ENCODE results near the gene PLEKHA1. TPM values are rescaled to one million over a fixed set of nuclear protein-coding genes. Genes with fewer than 3 reads are reported as not detected.

The PLEKHA1 gene
- total and polyA plus RNA-seq, 2 donors (not counting 3 experiments of a cell fraction or from before 2014, with no cell fraction given): 21.6 to 58.8 TPM

DNA sequence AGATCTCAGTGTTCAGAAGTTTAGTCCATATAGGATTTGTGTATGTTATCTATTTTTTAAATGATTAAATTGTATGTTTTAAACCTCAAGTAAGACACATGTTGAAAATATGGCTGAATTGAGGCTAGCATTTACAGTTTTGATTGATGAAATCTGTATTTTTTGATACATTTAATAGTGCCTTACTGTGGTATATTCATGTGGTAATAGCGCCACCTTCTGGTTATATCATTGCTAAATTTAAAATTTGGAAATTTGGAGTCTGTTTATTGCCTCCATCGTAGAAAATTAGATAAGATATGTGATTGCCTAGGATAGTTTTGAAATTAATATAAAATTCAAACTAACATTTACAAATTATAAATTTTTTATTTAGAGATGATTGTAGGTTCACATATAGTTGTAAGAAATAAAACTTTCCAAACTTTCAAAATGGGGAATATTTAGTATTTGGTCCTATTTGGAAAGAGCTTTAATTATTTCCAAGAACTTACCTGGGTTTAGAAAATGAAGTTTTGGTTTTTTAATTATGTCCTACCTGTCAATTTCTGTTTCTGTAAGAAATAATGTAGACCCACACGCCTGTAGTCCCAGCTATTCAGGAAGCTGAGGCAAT lies 60.8 kb downstream of the PLEKHA1 start:
- ChIA-PET CTCF (interaction anchor here (0.6 to 4.3 kb wide), 54 partner anchors 10 to 293 kb away, joined by 3 to 191 read pairs (median 4); partner anchors contain the start of genes ARMS2, BTBD16 and PLEKHA1), POLR2A (no interaction called here)
- H3K9me3 ChIP-seq (replicated peaks; ENCODE audit: control insufficient read depth, insufficient read depth, low read length): no peaks in the 10 kb centered on the region
- no peak overlapping the region for H3K4me2 ChIP-seq (ENCODE audit: insufficient read depth, low read length)
- no peaks in the 10 kb centered on the region for H4K20me1 ChIP-seq (replicated peaks; ENCODE audit: control insufficient read depth, extremely low read depth, insufficient read depth, low read length)
- no peak overlapping the region for H2AFZ ChIP-seq (ENCODE audit: low read depth, low read length)
- peak; percentile 4 for FAIRE-seq
- no peaks in the 10 kb centered on the region for H3K4me1 ChIP-seq (ENCODE audit: control insufficient read depth, extremely low read depth, insufficient read depth, low read length)
- H3K27me3 ChIP-seq (ENCODE audit: control insufficient read depth in 2 of 2, insufficient read depth in 2 of 2, low read length in 2 of 2): no peaks in the 10 kb centered on the region
- BruUV-seq (replicated peaks): no TSS peak
- no peak overlapping the region for H3K27ac ChIP-seq (ENCODE audit: insufficient read depth, low read depth, low read length)
- peak; percentile 64 for DNase-seq (ENCODE audit: low read depth, low spot score)
- no peak overlapping the region for H3K9ac ChIP-seq (replicated peaks; ENCODE audit: extremely low read depth, insufficient read depth, low read length)
- no peak overlapping the region for H3K4me3 ChIP-seq (replicated peaks in 1 of 3; ENCODE audit: insufficient read depth in 1 of 3, low read depth in 1 of 3, low read length in 3 of 3)
- peaks cover under 1 to 9% of the 10 kb centered on the region in 2 experiments for H3K36me3 ChIP-seq (ENCODE audit: control insufficient read depth in 2 of 2, extremely low read depth in 1 of 2, insufficient read depth in 2 of 2, low read length in 2 of 2)
- intact Hi-C loops (cut with micrococcal nuclease) (loop anchor here (1.0 to 5.0 kb wide), 7 partner anchors 93 to 384 kb away; no protein-coding TSS in a partner anchor), dilution Hi-C loops (cut with MboI; ENCODE audit: extremely low pct_ligation_motif_present, low sequenced_read_pairs) (loop anchor here (25.0 kb wide), 1 partner anchor 148 kb away; no protein-coding TSS in a partner anchor)
- no peaks in the 10 kb centered on the region for H3K79me2 ChIP-seq (ENCODE audit: control insufficient read depth, insufficient read depth, low read length)
- no peak for TF ChIP-seq POLR2A (IDR thresholded peaks at IDR 0.05; ENCODE audit: low read depth, low read length)
- no peak for TF ChIP-seq FOS (IDR thresholded peaks at IDR 0.05; ENCODE audit: borderline replicate concordance, insufficient read depth, low read length)
- TF ChIP-seq GATA2 (IDR thresholded peaks at IDR 0.05; ENCODE audit: insufficient read depth, insufficient read length, low read depth, low read length): no peak
- TF ChIP-seq, protein P1, sequence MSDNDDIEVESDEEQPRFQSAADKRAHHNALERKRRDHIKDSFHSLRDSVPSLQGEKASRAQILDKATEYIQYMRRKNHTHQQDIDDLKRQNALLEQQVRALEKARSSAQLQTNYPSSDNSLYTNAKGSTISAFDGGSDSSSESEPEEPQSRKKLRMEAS (IDR thresholded peaks at IDR 0.05; ENCODE audit: insufficient read depth, insufficient read length): no peak
- no peak for TF ChIP-seq MYC (IDR thresholded peaks at IDR 0.05; ENCODE audit: low read depth, low read length)
- no peak for TF ChIP-seq EZH2 (IDR thresholded peaks at IDR 0.05; ENCODE audit: borderline replicate concordance, low read depth, low read length, severe bottlenecking)
- TF ChIP-seq, protein P2, sequence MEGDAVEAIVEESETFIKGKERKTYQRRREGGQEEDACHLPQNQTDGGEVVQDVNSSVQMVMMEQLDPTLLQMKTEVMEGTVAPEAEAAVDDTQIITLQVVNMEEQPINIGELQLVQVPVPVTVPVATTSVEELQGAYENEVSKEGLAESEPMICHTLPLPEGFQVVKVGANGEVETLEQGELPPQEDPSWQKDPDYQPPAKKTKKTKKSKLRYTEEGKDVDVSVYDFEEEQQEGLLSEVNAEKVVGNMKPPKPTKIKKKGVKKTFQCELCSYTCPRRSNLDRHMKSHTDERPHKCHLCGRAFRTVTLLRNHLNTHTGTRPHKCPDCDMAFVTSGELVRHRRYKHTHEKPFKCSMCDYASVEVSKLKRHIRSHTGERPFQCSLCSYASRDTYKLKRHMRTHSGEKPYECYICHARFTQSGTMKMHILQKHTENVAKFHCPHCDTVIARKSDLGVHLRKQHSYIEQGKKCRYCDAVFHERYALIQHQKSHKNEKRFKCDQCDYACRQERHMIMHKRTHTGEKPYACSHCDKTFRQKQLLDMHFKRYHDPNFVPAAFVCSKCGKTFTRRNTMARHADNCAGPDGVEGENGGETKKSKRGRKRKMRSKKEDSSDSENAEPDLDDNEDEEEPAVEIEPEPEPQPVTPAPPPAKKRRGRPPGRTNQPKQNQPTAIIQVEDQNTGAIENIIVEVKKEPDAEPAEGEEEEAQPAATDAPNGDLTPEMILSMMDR (IDR thresholded peaks at IDR 0.05; ENCODE audit: extremely low read depth in 1 of 2, insufficient read depth in 1 of 2, low read depth in 1 of 2, low read length in 2 of 2): peak; percentile 8 to 23
- TF ChIP-seq JUN (IDR thresholded peaks at IDR 0.05; ENCODE audit: borderline replicate concordance, insufficient read depth, insufficient read length, low read depth): no peak
- H3K9me1 ChIP-seq (replicated peaks; ENCODE audit: control insufficient read depth, extremely low read depth, insufficient read depth, low read length): no peaks in the 10 kb centered on the region
